RCC 7860 (cell line): ENCODE data around the gene COX6A2.
"Not testable (repeated sequence)": the region's sequence is repeated elsewhere in the genome, so short reads cannot be mapped to it uniquely, and the experiment has no call there.

Source experiments
- DNase-seq: peaks from one replicate; pipeline ENCODE4 v3.0.0-alpha.2; 2015; ENCODE audit warnings: low spot score
- FAIRE-seq: peaks from 2 replicates; lab custom pipeline; 2012; peaks lifted over from hg19 to GRCh38; lab: Jason Lieb, UNC

Gene COX6A2

DNA sequence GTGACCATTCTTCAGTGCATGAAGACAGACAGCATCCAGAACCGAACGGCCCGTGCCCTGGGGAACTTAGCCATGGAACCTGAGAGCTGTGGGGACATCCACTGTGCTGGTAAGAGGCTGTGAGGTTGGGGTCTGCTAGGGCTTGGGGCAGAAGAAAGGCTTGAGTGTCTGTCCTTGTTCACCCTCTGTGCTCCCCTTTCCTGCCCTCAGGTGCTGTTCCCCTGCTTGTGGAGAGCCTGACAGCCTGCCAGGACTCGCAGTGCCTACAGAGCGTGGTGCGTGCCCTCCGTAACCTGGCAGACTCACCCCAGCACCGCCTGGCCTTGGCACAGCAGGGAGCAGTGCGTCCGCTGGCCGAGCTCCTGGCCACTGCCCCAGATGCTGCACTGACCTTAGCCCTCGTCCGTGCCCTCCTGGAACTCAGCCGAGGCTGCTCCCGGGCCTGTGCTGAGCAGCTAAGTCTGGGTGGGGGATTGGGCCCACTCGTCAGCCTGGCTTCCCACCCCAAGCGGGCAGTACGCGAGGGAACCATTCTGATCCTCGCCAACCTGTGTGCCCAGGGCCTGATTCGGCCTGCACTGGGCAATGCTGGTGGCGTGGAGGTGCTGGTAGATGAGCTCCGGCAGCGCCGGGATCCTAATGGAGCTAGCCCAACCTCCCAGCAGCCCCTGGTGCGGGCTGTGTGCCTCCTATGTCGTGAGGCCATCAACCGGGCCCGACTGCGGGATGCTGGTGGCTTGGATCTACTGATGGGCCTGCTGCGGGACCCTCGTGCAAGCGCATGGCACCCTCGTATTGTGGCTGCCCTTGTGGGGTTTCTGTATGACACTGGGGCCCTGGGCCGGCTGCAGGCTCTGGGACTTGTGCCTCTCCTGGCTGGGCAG is 34.0 kb upstream of the COX6A2 start:
- FAIRE-seq (no peak), DNase-seq (no peak)

DNA sequence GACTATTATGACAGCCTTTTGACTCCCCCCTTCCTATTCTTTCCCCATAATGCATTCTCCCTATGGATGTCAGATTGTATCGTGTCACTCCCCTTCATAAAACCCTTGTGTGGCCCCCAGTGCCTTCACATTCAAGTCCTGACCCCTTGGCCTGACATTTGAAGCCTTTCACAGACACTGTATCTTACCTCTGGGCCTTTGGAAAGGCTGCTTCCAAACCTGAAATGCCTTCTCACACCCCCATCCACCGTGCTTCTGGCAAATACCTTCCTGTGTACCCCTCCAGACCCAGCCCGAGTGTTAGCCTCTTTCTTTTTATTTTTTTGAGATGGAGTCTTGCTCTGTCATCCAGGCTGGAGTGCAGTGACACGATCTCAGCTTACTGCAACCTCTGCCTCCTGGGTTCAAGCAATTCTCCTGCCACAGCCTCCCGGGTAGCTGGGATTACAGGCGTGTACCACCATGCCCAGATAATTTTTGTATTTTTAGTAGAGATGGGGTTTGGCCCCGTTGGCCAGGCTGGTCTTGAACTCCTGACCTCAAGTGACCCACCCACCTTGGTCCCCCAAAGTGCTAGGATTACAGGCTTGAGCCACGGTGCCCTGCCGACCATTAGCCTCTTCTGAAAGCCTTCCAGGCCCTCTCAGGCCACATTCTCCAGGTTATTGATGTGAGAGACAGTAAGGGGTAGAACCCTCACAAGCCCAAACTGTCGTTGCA is 33.2 kb upstream of the COX6A2 start:
- DNase-seq, result no peak
- FAIRE-seq, result no peak

GRCh38 chr16:31460582-31461002 is 32.4 kb upstream of the COX6A2 start:
- FAIRE-seq (no peak), DNase-seq (no peak)

DNA sequence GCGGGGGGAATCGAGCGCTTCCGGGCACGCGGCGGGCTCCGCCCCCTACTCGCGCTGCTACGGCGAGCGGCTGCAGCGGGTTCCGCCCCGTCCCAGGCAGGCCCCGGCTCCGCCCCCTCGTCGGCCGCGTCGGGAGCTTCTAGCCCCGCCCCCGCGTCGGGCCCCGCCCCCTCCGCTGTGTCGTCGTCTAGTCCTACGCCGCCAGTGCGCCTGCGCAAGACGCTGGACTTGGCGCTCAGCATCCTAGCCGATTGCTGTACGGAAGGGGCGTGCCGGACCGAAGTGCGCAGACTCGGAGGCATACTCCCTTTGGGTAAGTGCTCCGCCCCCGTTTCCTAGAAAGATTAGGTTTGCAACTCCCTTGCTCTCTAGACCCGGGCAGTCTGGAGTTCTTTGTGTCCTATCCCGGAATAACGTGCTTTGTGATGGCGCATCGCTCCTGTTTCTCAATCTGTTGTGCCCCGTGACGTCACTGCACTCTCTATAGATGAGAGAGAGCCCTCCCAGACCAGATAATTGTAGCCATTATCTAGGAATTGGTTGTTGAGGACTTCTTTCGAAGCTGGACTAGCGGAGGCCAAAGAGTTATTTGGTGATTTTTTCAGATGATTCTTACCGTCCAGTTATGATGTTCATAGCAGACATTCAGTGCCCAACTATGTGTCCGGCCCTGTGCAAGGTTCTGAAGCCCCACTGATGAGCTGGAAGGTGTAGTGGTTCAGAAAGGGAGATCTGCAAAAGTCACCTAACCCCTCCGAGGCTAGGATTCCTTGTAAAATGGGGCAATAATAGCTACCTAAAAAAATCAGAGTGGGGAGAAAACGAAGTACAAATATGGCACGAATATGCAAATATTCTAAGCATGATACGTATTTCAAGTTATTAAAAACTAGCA is 31.8 kb upstream of the COX6A2 start:
- FAIRE-seq (peak; percentile 46), DNase-seq (peak; percentile 98)

DNA sequence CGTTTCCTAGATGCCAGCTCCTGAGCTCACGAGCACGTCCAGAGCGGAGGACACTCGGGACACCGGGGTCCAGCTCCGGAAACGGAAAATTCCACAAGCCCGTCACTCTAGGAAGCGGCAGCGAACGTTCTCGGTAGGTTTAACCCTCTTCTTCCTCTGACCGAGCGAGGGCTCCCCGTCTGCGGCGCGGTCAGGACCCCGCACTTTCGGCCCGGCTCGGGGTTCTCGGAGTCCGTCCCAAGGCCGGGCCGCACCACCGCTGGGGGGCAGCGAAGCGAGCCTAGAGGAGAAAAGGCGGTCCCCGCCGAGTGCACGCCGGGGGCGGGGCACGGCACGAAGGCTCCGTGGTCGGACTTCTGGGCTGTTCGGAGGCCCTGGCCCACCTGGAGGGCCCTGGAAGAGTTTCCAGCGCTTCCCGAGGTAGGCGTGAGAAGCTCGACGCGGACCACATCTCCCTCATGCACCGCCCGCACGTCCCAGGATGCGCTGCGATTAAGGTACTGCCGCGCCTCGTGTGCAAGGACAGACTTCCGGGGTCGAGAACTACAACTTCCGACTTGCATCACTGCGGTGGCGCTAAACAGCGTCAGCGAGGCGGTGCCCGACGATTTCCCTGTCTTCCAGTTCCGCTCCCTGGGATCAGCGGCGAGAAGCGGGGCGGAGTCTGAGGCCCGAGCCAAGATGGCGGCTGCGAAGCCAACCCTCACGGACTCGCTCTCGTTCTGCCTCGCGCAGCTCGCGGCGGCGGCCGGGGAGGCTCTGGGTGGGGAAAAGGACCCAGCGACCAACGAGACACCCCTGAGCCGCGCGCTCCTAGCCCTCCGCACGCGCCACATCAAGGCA is 30.9 kb upstream of the COX6A2 start, which contains the start of gene ARMC5:
ARMC5 (plus strand) TSS at position 658 of the 843 bp plus-strand sequence; CDS start at position 682, 24 bp downstream.
- FAIRE-seq, result no peak
- peak; percentile 95 for DNase-seq

- FAIRE-seq (no peak), DNase-seq (no peak)
Observed at GRCh38 chr16:31458073-31458843, 30.1 kb upstream of the COX6A2 start.

DNA sequence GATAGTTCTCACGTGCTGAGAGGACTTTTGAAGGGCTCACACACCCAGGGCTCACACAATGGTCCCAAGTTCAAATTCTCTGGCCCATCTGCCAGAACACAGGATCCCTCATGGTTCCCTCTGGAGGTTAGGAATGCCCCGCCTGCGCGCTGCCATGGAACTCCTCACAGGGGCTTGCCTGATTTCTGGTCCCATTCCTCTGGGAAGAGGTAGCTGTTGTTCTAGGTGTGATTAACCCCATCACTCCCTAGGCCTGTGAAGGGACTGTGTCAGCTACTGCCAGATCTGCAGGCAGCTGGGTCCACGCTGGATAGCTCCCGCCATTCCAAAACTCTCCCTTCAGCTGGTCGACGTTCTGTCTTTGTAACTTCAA is 28.8 kb upstream of the COX6A2 start:
- FAIRE-seq, result no peak
- DNase-seq, result no peak

DNA sequence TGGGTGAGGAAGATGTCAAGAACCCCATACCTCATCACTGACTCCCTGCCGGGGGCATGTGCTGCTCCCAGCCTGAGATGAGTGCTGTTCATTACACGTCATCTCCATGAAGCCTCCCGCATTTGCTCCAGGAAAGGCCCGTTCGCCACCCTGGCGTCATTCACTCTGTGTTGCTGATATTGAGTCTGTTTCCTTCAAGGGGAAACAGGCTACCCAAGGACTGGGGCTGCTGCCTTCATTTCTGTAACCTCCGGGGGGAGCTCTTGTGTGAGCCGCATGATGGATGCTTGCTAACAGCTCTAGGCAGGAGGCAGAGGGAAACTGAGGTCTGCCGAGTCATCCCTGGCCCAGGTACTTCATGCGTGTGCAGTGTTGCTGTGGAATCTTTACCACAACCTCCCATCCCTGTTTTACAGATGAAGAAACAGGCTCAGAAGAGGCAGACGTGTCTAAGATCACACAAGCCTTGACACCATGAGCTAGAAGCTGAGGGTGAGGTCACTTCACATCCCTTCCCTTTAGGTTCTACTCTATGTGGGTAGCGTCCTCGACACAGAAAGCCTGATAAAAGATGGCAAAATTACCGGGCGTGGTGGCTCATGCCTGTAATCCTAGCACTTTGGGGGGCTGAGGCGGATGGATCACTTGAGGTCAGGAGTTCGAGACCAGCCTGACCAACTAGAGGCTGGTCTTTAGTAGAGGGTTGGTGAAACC is 27.6 kb upstream of the COX6A2 start:
- DNase-seq (no peak), FAIRE-seq (no peak)

DNA sequence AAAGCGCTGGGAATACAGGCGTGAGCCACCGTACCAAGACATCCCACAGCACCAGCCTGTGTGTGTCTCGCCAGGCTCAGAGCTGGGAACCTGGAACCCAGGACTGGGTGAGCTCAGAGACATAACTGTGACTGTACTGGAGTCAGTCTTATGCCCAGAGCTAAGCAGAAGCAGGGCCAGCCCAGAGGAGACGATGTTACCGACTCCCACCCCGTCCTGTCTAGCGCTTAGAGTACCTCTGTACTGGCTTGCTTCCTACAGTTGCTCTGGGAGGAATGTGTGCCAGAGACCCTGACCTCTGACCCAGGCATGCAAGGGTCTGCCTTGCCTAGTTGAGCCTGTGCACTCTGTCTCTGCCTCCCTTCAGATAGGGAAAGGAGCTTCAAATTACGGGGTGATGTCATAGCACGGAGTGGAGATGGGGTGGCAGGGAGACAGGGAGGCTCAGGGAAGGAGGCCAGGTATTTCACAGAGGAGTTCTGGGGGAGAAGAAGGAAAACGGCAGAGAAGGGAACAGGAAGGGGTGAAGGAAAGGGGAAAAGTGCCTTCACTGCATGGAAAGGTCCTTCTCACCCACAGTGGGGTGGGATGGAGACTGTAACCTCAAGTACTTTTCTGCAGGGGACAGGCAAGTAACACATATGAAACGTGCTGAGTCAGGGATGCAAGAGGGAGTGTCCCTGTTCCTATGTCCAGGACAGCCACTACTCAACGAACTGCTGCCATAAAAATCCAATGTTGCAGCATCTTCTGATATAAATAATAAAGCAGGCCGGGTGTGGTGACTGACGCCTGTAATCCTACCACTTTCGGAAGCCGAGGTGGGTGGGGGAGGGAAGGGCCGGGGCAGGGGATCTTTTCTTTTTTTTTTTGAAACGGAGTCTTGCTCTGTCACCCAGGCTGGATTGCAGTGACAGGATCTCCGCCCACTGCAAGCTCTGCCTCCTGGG is 25.4 kb upstream of the COX6A2 start:
- DNase-seq, result no peak

DNA sequence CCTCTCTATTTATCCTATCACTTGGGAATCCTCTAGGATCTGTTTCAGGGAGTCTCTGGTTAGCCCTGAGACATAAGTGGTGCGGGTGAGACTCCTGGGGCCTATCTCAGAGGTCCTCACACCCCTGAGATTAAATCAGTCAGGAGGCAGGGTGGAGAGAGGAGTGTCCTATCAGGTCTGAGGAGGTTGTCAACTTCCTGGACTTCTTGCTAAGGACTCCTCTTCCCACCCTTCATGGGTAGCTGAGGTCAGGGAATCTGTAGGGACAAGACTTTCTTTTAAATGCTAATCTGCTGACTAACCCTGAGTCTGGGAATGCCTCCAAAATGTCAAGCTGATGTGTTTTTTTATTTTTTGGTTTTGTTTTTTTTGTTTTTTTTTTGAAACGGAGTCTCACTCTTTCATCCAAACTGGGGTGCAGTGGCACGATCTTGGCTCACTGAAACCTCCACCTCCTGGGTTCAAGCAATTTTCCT is 24.5 kb upstream of the COX6A2 start:
- DNase-seq (peak; percentile 70), FAIRE-seq (peak; percentile 21)

More for the DNA sequence above, 25.4 kb upstream of the COX6A2 start:
- FAIRE-seq, result no peak

- FAIRE-seq, result no peak
- peak; percentile 46 for DNase-seq
Observed at GRCh38 chr16:31451681-31452351, 23.7 kb upstream of the COX6A2 start.

GRCh38 chr16:31451201-31451600 is 23.0 kb upstream of the COX6A2 start:
- FAIRE-seq (no peak), DNase-seq (no peak)

DNA sequence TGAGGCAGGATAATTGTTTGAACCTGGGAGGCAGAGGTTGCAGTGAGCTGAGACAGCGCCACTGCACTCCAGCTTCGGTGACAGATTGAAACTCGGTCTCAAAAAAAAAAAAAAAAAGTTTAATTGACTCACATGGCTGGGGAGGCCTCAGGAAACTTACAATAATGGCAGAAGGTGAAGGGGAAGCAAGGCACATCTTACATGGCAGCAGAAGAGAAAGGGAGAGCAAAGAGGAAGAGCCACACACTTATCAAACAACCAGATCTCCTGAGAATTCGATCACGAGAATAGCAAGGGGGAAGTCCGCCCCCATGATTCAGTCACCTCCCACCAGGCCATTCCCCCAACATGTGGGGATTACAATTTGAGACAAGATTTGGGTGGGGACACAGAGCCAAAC is 17.8 kb upstream of the COX6A2 start:
- DNase-seq, FAIRE-seq: not testable (repeated sequence)

DNA sequence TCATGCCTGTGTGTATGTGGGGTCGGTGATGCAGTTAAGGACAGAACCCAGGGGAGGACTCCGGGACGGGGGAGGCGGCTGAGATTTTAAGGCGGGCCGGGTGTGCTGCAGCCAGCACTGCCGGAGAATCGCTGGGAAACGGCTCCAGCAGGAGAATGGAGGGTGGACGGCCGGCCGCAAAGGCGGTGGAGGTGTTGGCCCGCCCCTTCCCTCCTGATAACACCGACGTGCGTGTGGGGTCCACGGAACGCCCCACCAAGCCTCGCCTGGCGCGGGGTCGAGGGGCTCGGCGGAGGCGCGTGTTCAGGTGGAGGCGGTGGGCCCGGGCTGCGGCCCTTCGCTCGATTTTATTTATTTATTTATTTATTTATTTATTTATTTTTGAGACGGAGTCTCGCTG is 13.8 kb upstream of the COX6A2 start:
- FAIRE-seq, result no peak

GRCh38 chr16:31440516-31441184 is 12.5 kb upstream of the COX6A2 start:
- DNase-seq, result no peak
- FAIRE-seq, result no peak

More for the DNA sequence above, 13.8 kb upstream of the COX6A2 start:
- no peak for DNase-seq

DNA sequence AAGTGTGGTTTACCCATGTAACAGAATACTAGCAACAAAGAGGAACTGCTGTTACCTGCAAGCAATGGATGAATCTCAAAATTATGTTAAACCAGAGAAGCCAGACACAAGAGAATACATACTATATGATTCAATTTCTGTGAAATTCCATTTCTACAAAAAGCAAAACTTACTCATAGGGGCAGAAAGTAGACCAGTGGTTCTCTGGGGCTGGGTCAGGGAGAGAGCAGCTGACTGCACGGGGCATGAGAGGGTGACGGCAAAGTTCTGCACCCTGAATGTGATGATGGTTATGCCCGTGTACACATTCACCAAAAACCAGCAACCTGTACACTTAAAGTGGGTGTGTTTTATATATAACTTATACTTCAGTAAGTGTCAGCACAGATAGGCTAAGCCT is 11.4 kb upstream of the COX6A2 start:
- DNase-seq (no peak), FAIRE-seq (no peak)
